Mesenchymal stem cell (in vitro differentiated cells and primary cell): ENCODE data around the gene LRRC45. TPM values are rescaled to one million over a fixed set of nuclear protein-coding genes. Genes with fewer than 3 reads are reported as not detected.

Experiments used
- DNase-seq: peaks from one replicate; pipeline ENCODE4 v3.0.0-alpha.2; 2013
- H2AFZ ChIP-seq: one replicate; pipeline ENCODE4 v1.6.1; 2013; ENCODE audit warnings: low read depth, mild to moderate bottlenecking, control low read depth, inconsistent platforms, low read length, moderate library complexity
- H2AK5ac ChIP-seq: 2 replicates; pipeline ENCODE4 v1.6.1; 2013; ENCODE audit warnings: low read length, moderate library complexity, mild to moderate bottlenecking, inconsistent platforms; ENCODE audit not compliant: severe bottlenecking
- H2BK120ac ChIP-seq: one replicate; pipeline ENCODE4 v1.6.1; 2013; ENCODE audit warnings: low read depth, mild to moderate bottlenecking, inconsistent platforms, low read length, moderate library complexity
- H2BK12ac ChIP-seq, 2 experiments: one replicate each; pipeline ENCODE4 v1.6.1; 2013; ENCODE audit warnings: inconsistent platforms in 2 of 2, low read length in 2 of 2, mild to moderate bottlenecking in 2 of 2, moderate library complexity in 2 of 2, control low read depth in 1 of 2
- H2BK15ac ChIP-seq: one replicate; pipeline ENCODE4 v1.6.1; 2013; ENCODE audit warnings: mild to moderate bottlenecking, low read depth, inconsistent platforms; ENCODE audit not compliant: poor library complexity, severe bottlenecking
- H2BK5ac ChIP-seq: 2 replicates; pipeline ENCODE4 v1.6.1; 2013; ENCODE audit warnings: low read depth, mild to moderate bottlenecking, low read length, control low read depth, inconsistent platforms; ENCODE audit not compliant: poor library complexity, severe bottlenecking
- H3K14ac ChIP-seq, 2 experiments: one replicate each; pipeline ENCODE4 v1.6.1; 2013; ENCODE audit warnings: inconsistent platforms in 2 of 2, low read length in 2 of 2, control low read depth in 1 of 2, mild to moderate bottlenecking in 1 of 2, moderate library complexity in 1 of 2
- H3K18ac ChIP-seq, 2 experiments: one replicate each; pipeline ENCODE4 v1.6.1; 2013; ENCODE audit warnings: inconsistent platforms in 2 of 2, low read length in 2 of 2, control low read depth in 1 of 2, low read depth in 1 of 2, mild to moderate bottlenecking in 1 of 2
- H3K23ac ChIP-seq, 2 experiments: one replicate each; pipeline ENCODE4 v1.6.1; 2013; ENCODE audit warnings: inconsistent platforms in 2 of 2, low read length in 2 of 2, mild to moderate bottlenecking in 2 of 2, moderate library complexity in 2 of 2, control low read depth in 1 of 2
- H3K27ac ChIP-seq: 2 replicates; pipeline ENCODE4 v1.5.1; 2013; ENCODE audit warnings: mild to moderate bottlenecking, moderate library complexity, low read length, control low read depth, inconsistent platforms; ENCODE audit not compliant: poor library complexity, severe bottlenecking
- H3K27me3 ChIP-seq, 2 experiments: 2 replicates each; pipeline versions ENCODE4 v1.6.1 to v1.7.0; 2013; ENCODE audit warnings: low read length in 2 of 2, mild to moderate bottlenecking in 2 of 2, moderate library complexity in 2 of 2, control low read depth in 1 of 2, inconsistent platforms in 1 of 2; ENCODE audit not compliant: control insufficient read depth in 1 of 2, insufficient read depth in 1 of 2
- H3K36me3 ChIP-seq, 2 experiments: 2 replicates each; pipeline versions ENCODE4 v1.6.1 to v1.7.0; 2013; ENCODE audit warnings: low read length in 2 of 2, control low read depth in 1 of 2, inconsistent platforms in 1 of 2, low read depth in 1 of 2, mild to moderate bottlenecking in 1 of 2; ENCODE audit not compliant: insufficient read depth in 2 of 2, control insufficient read depth in 1 of 2
- H3K4ac ChIP-seq, 2 experiments: one replicate each; pipeline ENCODE4 v1.6.1; 2013; ENCODE audit warnings: inconsistent platforms in 2 of 2, low read length in 2 of 2, mild to moderate bottlenecking in 2 of 2, moderate library complexity in 2 of 2, control low read depth in 1 of 2, low read depth in 1 of 2
- H3K4me1 ChIP-seq: 2 replicates; pipeline ENCODE4 v1.6.1; 2013; ENCODE audit warnings: low read depth, low read length, control low read depth; ENCODE audit not compliant: control insufficient read depth, insufficient read depth
- H3K4me2 ChIP-seq: 2 replicates; pipeline ENCODE4 v1.6.1; 2013; ENCODE audit warnings: low read length, mild to moderate bottlenecking, inconsistent platforms; ENCODE audit not compliant: poor library complexity, severe bottlenecking
- H3K4me3 ChIP-seq, 2 experiments: 2 replicates each; pipeline versions ENCODE4 v1.5.1 to v1.7.0; 2013; ENCODE audit warnings: low read length in 2 of 2, mild to moderate bottlenecking in 2 of 2, control low read depth in 1 of 2, low read depth in 1 of 2; ENCODE audit not compliant: insufficient read depth in 1 of 2
- H3K79me1 ChIP-seq: replicated peaks from 2 replicates; pipeline ENCODE4 v1.6.1; 2013; ENCODE audit warnings: mild to moderate bottlenecking, control low read depth, low read length, inconsistent platforms; ENCODE audit not compliant: poor library complexity, severe bottlenecking
- H3K9ac ChIP-seq: 2 replicates; pipeline ENCODE4 v1.7.0; 2013; ENCODE audit warnings: mild to moderate bottlenecking, low read length, moderate library complexity
- H3K9me3 ChIP-seq: 2 replicates; pipeline ENCODE4 v1.7.0; 2013; ENCODE audit warnings: mild to moderate bottlenecking, low read length; ENCODE audit not compliant: control insufficient read depth
- H4K8ac ChIP-seq: one replicate; pipeline ENCODE4 v1.6.1; 2013; ENCODE audit warnings: inconsistent platforms, mild to moderate bottlenecking, low read length, moderate library complexity
- H4K91ac ChIP-seq: one replicate; pipeline ENCODE4 v1.6.1; 2013; ENCODE audit warnings: mild to moderate bottlenecking, low read length, inconsistent platforms
- WGBS: methylation state at CpG from one replicate; pipeline ENCODE4 v1.1.7; 2013; ENCODE audit warnings: mixed read lengths; 5-methylcytosine and 5-hydroxymethylcytosine counted together
- polyA plus RNA-seq, 2 experiments: library from polyadenylated mRNA; stranded (reverse); fragments of 200-250 nt; gene quantifications; one replicate each; pipeline ENCODE4 v1.2.3, GENCODE V29; 2013

Gene LRRC45
- polyA plus RNA-seq (2013, experiment 1 of 2) = 4.8 TPM
- polyA plus RNA-seq (2013, experiment 2 of 2) = 5.2 TPM

DNA sequence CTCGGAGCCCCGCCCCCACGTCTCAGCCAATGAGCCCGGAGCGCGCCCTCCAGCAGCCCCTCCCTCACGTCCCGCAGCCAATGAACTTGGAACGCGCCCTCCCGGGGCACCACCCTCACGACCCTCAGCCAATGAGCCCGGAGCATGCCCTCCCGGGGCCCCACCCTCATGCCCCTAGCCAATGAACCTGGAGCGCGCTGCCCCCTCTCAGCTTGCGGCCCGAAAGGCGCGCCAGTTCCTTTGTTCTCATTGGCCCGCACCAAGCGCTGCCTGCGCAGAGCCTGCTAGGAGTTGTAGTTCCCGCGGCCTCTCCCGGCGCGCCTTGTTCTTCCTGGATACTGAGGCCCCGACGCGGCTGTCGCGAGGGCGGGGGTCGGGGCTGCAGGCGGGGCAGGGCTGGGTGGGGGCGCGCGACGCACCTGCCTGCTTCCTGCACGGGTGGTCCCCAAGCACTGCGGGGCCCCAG is at the start of gene LRRC45:
TSS of gene LRRC45 (plus strand) at position 325 of the 466 bp plus-strand sequence. CDS start 339 bp downstream, outside the sequence.
- H3K9ac ChIP-seq = peak within 1 kb of the TSS; percentile 89
- H2BK120ac ChIP-seq = peak within 1 kb of the TSS; percentile 58
- H2BK5ac ChIP-seq = no peak within 1 kb of the TSS
- H3K4me1 ChIP-seq = peaks cover 38% of the 10 kb centered on the region
- no peaks in the 10 kb centered on the region for H3K27me3 ChIP-seq
- H3K4me2 ChIP-seq = peak within 1 kb of the TSS; percentile 96
- peak within 1 kb of the TSS; percentile 38 for H2AK5ac ChIP-seq
- peak within 1 kb of the TSS; percentile 52 to 67 for H2BK12ac ChIP-seq
- H2BK15ac ChIP-seq = no peak within 1 kb of the TSS
- H3K27ac ChIP-seq = no peak within 1 kb of the TSS
- peak within 1 kb of the TSS; percentile 90 to 93 for H3K4me3 ChIP-seq
- H3K23ac ChIP-seq = peak within 1 kb of the TSS in 1 of 2 experiments; percentile 87
- peaks cover 34% of the 10 kb centered on the region for H3K79me1 ChIP-seq
- peaks cover 10 to 48% of the 10 kb centered on the region in 2 experiments for H3K36me3 ChIP-seq
- peak within 1 kb of the TSS; percentile 63 to 71 for H3K4ac ChIP-seq
- H4K91ac ChIP-seq = peak within 1 kb of the TSS; percentile 80
- H3K9me3 ChIP-seq = no peaks in the 10 kb centered on the region
- peak within 1 kb of the TSS; percentile 45 for H4K8ac ChIP-seq
- peak within 1 kb of the TSS; percentile 50 to 88 for H3K18ac ChIP-seq
- 1% methylated on average over 36 of the region's 42 CpGs for WGBS
- peak within 1 kb of the TSS in 1 of 2 experiments; percentile 95 for H3K14ac ChIP-seq
- DNase-seq = peak; percentile 100
- peak within 1 kb of the TSS; percentile 93 for H2AFZ ChIP-seq

- Histone ChIP-seq H3K18ac (no peak overlapping the region), H3K14ac (no peak overlapping the region), H2BK12ac (no peak overlapping the region), H3K9ac (no peak overlapping the region), H3K27me3 (peaks cover 0 to 21% of the 10 kb centered on the region in 2 experiments), H2BK15ac (no peak overlapping the region), H3K4me1 (peaks cover 9% of the 10 kb centered on the region), H4K8ac (no peak overlapping the region), H3K36me3 (no peaks in the 10 kb centered on the region), H3K79me1 (peaks cover 3% of the 10 kb centered on the region), H2AK5ac (no peak overlapping the region), H4K91ac (no peak overlapping the region), H2BK120ac (no peak overlapping the region), H3K4me3 (no peak overlapping the region), H3K27ac (no peak overlapping the region), H3K4me2 (no peak overlapping the region), H3K9me3 (peaks cover 5% of the 10 kb centered on the region), H3K23ac (no peak overlapping the region), H3K4ac (no peak overlapping the region), H2AFZ (no peak overlapping the region), H2BK5ac (no peak overlapping the region)
- DNase-seq = no peak
These were observed 49.7 kb upstream of the LRRC45 start for GRCh38 chr17:81973432-81973831.

- WGBS = 38% methylated on average over 30 of the region's 30 CpGs
These were observed 46.5 kb upstream of the LRRC45 start for GRCh38 chr17:81976332-81977210.

More at GRCh38 chr17:81976332-81977210, 46.5 kb upstream of the LRRC45 start:
- Histone ChIP-seq H2BK120ac (peak overlapping the region; percentile 54), H3K14ac (peak overlapping the region in 1 of 2 experiments; percentile 72), H3K4ac (peak overlapping the region; percentile 29 to 88), H3K4me3 (peak overlapping the region; percentile 86 to 89), H2AFZ (peak overlapping the region; percentile 65), H2BK12ac (peak overlapping the region; percentile 8 to 61), H4K91ac (peak overlapping the region; percentile 96), H3K18ac (peak overlapping the region; percentile 85 to 95), H4K8ac (peak overlapping the region; percentile 95), H3K9ac (peak overlapping the region; percentile 94), H3K4me1 (peaks cover 16% of the 10 kb centered on the region), H3K27ac (no peak overlapping the region), H3K9me3 (peaks cover 5% of the 10 kb centered on the region), H3K27me3 (peaks cover 0 to 8% of the 10 kb centered on the region in 2 experiments), H3K79me1 (peaks cover 25% of the 10 kb centered on the region), H3K4me2 (peak overlapping the region; percentile 52), H3K36me3 (peaks cover 18 to 19% of the 10 kb centered on the region in 2 experiments), H3K23ac (no peak overlapping the region), H2AK5ac (no peak overlapping the region), H2BK5ac (no peak overlapping the region), H2BK15ac (peak overlapping the region; percentile 98)
- DNase-seq = peak; percentile 18
